Osteoblast (primary cell): ENCODE results near the gene LASP1. TPM values are rescaled to one million over a fixed set of nuclear protein-coding genes. Genes with fewer than 3 reads are reported as not detected.
"Not testable (repeated sequence)": the region's sequence is repeated elsewhere in the genome, so short reads cannot be mapped to it uniquely, and the experiment has no call there.

Experiments used
- DNase-seq: peaks from one replicate; pipeline ENCODE4 v3.0.0; 2011; ENCODE audit warnings: low spot score, mixed read lengths; ENCODE audit not compliant: insufficient read length; ENCODE audit errors: missing footprints
- H2AFZ ChIP-seq: 2 replicates; pipeline ENCODE4 v1.6.0; 2011; ENCODE audit warnings: mild to moderate bottlenecking, low read length
- H3K27ac ChIP-seq: 2 replicates; pipeline ENCODE4 v1.5.1; 2011; ENCODE audit warnings: mild to moderate bottlenecking, low read depth, low read length, moderate library complexity
- H3K27me3 ChIP-seq: 2 replicates; pipeline ENCODE4 v1.6.0; 2012; ENCODE audit warnings: mild to moderate bottlenecking, control low read depth, inconsistent platforms, low read length, moderate library complexity; ENCODE audit not compliant: insufficient read depth
- H3K36me3 ChIP-seq: 2 replicates; pipeline ENCODE4 v1.5.1; 2011; ENCODE audit warnings: mild to moderate bottlenecking, low read length, control low read depth, moderate library complexity; ENCODE audit not compliant: insufficient read depth
- H3K4me1 ChIP-seq: 2 replicates; pipeline ENCODE4 v1.5.1; 2011; ENCODE audit warnings: mild to moderate bottlenecking, low read length, control low read depth, moderate library complexity; ENCODE audit not compliant: insufficient read depth
- H3K4me2 ChIP-seq: 2 replicates; pipeline ENCODE4 v1.6.0; 2011; ENCODE audit warnings: mild to moderate bottlenecking, low read length; ENCODE audit not compliant: insufficient read depth
- H3K4me3 ChIP-seq: fragments of 200-600 bp; sonication (generic); 3 replicates; pipeline ENCODE4 v1.5.1; 2012; ENCODE audit warnings: mild to moderate bottlenecking, low read length, inconsistent platforms; ENCODE audit not compliant: insufficient read depth
- H3K79me2 ChIP-seq: 2 replicates; pipeline ENCODE4 v1.6.0; 2012; ENCODE audit warnings: mild to moderate bottlenecking, low read length, control low read depth, inconsistent platforms; ENCODE audit not compliant: insufficient read depth
- H3K9me3 ChIP-seq: 2 replicates; pipeline ENCODE4 v1.5.1; 2011; ENCODE audit warnings: low read depth, low read length, control low read depth
- H4K20me1 ChIP-seq: 2 replicates; pipeline ENCODE4 v1.6.0; 2012; ENCODE audit warnings: mild to moderate bottlenecking, low read length, control low read depth; ENCODE audit not compliant: insufficient read depth
- total RNA-seq: library from RNA; depleted of rRNA; stranded (reverse); fragments of >200 nt; gene quantifications from 2 replicates; pipeline ENCODE4 v1.2.3, GENCODE V29; 2012
- TF ChIP-seq, protein P1 (sequence below): IDR thresholded peaks from 2 replicates; pipeline ENCODE4 v1.5.1; 2011; ENCODE audit warnings: mild to moderate bottlenecking, low read depth, low read length, moderate library complexity; ENCODE audit errors: extremely low read depth

LASP1 gene
- total RNA-seq, 1 donor = 228 TPM

- Histone ChIP-seq H3K4me3 (no peak overlapping the region), H3K79me2 (no peaks in the 10 kb centered on the region), H3K4me1 (peaks cover 19% of the 10 kb centered on the region), H3K36me3 (peaks cover under 1% of the 10 kb centered on the region), H3K27me3 (no peaks in the 10 kb centered on the region), H3K27ac (no peak overlapping the region), H3K4me2 (no peak overlapping the region), H2AFZ (no peak overlapping the region), H4K20me1 (peaks cover 12% of the 10 kb centered on the region), H3K9me3 (no peaks in the 10 kb centered on the region)
- DNase-seq = no peak
- TF ChIP-seq, protein P1, sequence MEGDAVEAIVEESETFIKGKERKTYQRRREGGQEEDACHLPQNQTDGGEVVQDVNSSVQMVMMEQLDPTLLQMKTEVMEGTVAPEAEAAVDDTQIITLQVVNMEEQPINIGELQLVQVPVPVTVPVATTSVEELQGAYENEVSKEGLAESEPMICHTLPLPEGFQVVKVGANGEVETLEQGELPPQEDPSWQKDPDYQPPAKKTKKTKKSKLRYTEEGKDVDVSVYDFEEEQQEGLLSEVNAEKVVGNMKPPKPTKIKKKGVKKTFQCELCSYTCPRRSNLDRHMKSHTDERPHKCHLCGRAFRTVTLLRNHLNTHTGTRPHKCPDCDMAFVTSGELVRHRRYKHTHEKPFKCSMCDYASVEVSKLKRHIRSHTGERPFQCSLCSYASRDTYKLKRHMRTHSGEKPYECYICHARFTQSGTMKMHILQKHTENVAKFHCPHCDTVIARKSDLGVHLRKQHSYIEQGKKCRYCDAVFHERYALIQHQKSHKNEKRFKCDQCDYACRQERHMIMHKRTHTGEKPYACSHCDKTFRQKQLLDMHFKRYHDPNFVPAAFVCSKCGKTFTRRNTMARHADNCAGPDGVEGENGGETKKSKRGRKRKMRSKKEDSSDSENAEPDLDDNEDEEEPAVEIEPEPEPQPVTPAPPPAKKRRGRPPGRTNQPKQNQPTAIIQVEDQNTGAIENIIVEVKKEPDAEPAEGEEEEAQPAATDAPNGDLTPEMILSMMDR = no peak
Observed at GRCh38 chr17:38926293-38927070, 56.6 kb downstream of the LASP1 start.

DNA sequence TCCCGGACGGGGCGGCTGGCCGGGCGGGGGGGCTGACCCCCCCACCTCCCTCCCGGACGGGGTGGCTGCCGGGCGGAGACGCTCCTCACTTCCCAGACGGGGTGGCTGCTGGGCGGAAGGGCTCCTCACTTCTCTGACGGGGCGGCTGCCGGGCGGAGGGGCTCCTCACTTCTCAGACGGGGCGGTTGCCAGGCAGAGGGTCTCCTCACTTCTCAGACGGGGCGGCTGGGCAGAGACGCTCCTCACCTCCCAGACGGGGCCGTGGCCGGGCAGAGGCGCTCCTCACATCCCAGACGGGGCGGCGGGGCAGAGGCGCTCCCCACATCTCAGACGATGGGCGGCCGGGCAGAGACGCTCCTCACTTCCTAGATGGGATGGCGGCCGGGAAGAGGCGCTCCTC, 60.9 kb downstream of the LASP1 start:
- H2AFZ ChIP-seq, H3K4me1 ChIP-seq, H3K4me3 ChIP-seq, H3K4me2 ChIP-seq, H4K20me1 ChIP-seq, H3K27ac ChIP-seq, H3K36me3 ChIP-seq, H3K9me3 ChIP-seq, H3K27me3 ChIP-seq, H3K79me2 ChIP-seq, DNase-seq: not testable (repeated sequence)

- not testable (repeated sequence) for H3K27me3 ChIP-seq, H3K79me2 ChIP-seq, H3K4me2 ChIP-seq, H3K9me3 ChIP-seq, H3K27ac ChIP-seq, H3K4me3 ChIP-seq, H3K36me3 ChIP-seq, H3K4me1 ChIP-seq, H4K20me1 ChIP-seq, H2AFZ ChIP-seq
- peak; percentile 82 for DNase-seq
Observed at GRCh38 chr17:38933962-38934361, 64.1 kb downstream of the LASP1 start.

- no peak overlapping the region for H3K4me2 ChIP-seq
- H3K9me3 ChIP-seq = no peaks in the 10 kb centered on the region
- peaks cover 7% of the 10 kb centered on the region for H3K27me3 ChIP-seq
- no peak overlapping the region for H3K4me3 ChIP-seq
- H2AFZ ChIP-seq = no peak overlapping the region
- no peak overlapping the region for H3K27ac ChIP-seq
- TF ChIP-seq, protein P1 = no peak
- no peaks in the 10 kb centered on the region for H3K36me3 ChIP-seq
- H4K20me1 ChIP-seq = no peaks in the 10 kb centered on the region
- H3K4me1 ChIP-seq = no peaks in the 10 kb centered on the region
- H3K79me2 ChIP-seq = no peaks in the 10 kb centered on the region
- DNase-seq = no peak
Observed at GRCh38 chr17:38939987-38940386, 70.1 kb downstream of the LASP1 start.

DNA sequence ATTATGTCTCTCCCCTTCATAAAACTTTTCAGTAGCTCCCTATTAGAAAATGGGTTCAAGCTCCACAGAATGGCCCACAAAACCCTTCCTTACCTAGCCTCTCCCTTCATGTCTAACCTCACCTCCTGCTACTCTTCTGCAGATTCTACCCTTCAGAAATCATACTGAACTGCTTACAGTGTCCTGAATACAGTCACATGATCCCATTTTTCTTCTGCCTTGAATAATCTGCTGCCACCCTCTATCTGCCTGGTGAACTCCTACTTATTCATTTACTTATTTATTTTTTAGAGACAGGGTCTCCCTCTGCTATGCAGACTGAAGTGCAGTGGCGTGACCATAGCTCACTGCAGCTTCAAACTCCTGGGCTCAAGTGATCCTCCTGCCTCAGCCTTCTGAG, 70.5 kb downstream of the LASP1 start:
- no peak for DNase-seq
- no peak overlapping the region for H3K4me2 ChIP-seq
- no peak overlapping the region for H3K4me3 ChIP-seq
- H2AFZ ChIP-seq = no peak overlapping the region
- peaks cover 7% of the 10 kb centered on the region for H3K27me3 ChIP-seq
- no peak overlapping the region for H3K27ac ChIP-seq
- H3K4me1 ChIP-seq = no peaks in the 10 kb centered on the region
- TF ChIP-seq, protein P1 = no peak
- H3K9me3 ChIP-seq = no peaks in the 10 kb centered on the region
- no peaks in the 10 kb centered on the region for H3K79me2 ChIP-seq
- H3K36me3 ChIP-seq = no peaks in the 10 kb centered on the region
- H4K20me1 ChIP-seq = no peaks in the 10 kb centered on the region
